HepG2 (cell line): ENCODE data around the gene SPDYE16. TPM values are rescaled to one million over a fixed set of nuclear protein-coding genes. Genes with fewer than 3 reads are reported as not detected.

Experiments used
- BHLHE40 ChIP-seq: IDR thresholded peaks from 2 replicates; pipeline ENCODE4 v1.6.1; 2011; ENCODE audit warnings: low read length, improper control_type of control experiment
- CBX2 ChIP-seq, 2 experiments: fragments of 200-600 bp in 1 of 2; sonication (generic); formaldehyde crosslinking in 1 of 2; IDR thresholded peaks; 2 replicates each; pipeline versions ENCODE4 v1.7.0 to v1.8.1; 2018 to 2022; ENCODE audit warnings: low read depth in 2 of 2, low read length in 1 of 2, mild to moderate bottlenecking in 1 of 2, missing genetic modification reagents in 1 of 2
- KDM3A ChIP-seq: IDR thresholded peaks from 2 replicates; pipeline ENCODE4 v1.6.1; 2018; ENCODE audit warnings: low read depth, missing compliant biosample characterization
- KLF11 ChIP-seq: IDR thresholded peaks from 2 replicates; pipeline ENCODE4 v1.6.1; 2016; ENCODE audit warnings: missing compliant biosample characterization
- SMAD1 ChIP-seq: sonication (generic); formaldehyde crosslinking; IDR thresholded peaks from 2 replicates; pipeline ENCODE4 v1.4.0; 2020; ENCODE audit warnings: missing genetic modification reagents, low read depth, mild to moderate bottlenecking, borderline replicate concordance
- U2AF2 ChIP-seq: fragments of 200-400 bp; formaldehyde crosslinking; IDR thresholded peaks from 2 replicates; pipeline ENCODE4 v1.6.1; 2017; ENCODE audit warnings: low read depth, mild to moderate bottlenecking, low read length
- ZNF367 ChIP-seq: sonication (generic); formaldehyde crosslinking; IDR thresholded peaks from 2 replicates; pipeline ENCODE4 v1.4.0; 2020; ENCODE audit warnings: missing genetic modification reagents, borderline replicate concordance
- ZNF672 ChIP-seq: sonication (generic); formaldehyde crosslinking; IDR thresholded peaks from 2 replicates; pipeline ENCODE4 v1.8.1; 2022; ENCODE audit warnings: missing genetic modification reagents
- polyA plus RNA-seq, 8 experiments: library from polyadenylated mRNA; depleted of rRNA in 3 of 8; stranded (reverse) in 7 of 8; unstranded in 1 of 8; fragments of >200 nt; fragmentation: Illumina TruSeq in 4 of 8; extraction: Trizol in 4 of 8; gene quantifications; 2 replicates each; pipeline versions ENCODE4 v1.2.1 to v1.2.3, GENCODE V29; 2011 to 2016; ENCODE audit warnings: low read depth in 4 of 8, missing spikeins in 1 of 8, mixed read lengths in 1 of 8; ENCODE audit not compliant: insufficient read depth in 1 of 8
- total RNA-seq, 5 experiments: library from RNA; depleted of rRNA; stranded (reverse); fragments of >200 nt; fragmentation: Illumina TruSeq; extraction: Trizol; gene quantifications; 2 replicates each; pipeline ENCODE4 v1.2.3, GENCODE V29; 2016; ENCODE audit warnings: low read depth in 1 of 5
- TF ChIP-seq, protein P1 (sequence below): sonication (generic); formaldehyde crosslinking; IDR thresholded peaks from 2 replicates; pipeline ENCODE4 v1.4.0; 2020; ENCODE audit warnings: low read depth, mild to moderate bottlenecking, missing genetic modification reagents
- TF ChIP-seq, protein P2 (sequence below): sonication (generic); formaldehyde crosslinking; IDR thresholded peaks from 2 replicates; pipeline ENCODE4 v1.4.0; 2020; ENCODE audit warnings: mild to moderate bottlenecking, missing genetic modification reagents
- TF ChIP-seq, protein P3 (sequence below): sonication (generic); formaldehyde crosslinking; IDR thresholded peaks from 2 replicates; pipeline ENCODE4 v1.4.0; 2020; ENCODE audit warnings: missing genetic modification reagents, borderline replicate concordance
- TF ChIP-seq, protein P4 (sequence below): sonication (generic); formaldehyde crosslinking; IDR thresholded peaks from 2 replicates; pipeline ENCODE4 v1.5.0; 2020; ENCODE audit warnings: missing genetic modification reagents, mild to moderate bottlenecking, borderline replicate concordance
- TF ChIP-seq, protein P5 (sequence below): sonication (generic); formaldehyde crosslinking; IDR thresholded peaks from 2 replicates; pipeline ENCODE4 v1.8.1; 2023; ENCODE audit warnings: mild to moderate bottlenecking, moderate library complexity, missing genetic modification reagents

SPDYE16 gene
- total and polyA plus RNA-seq, 2 of the 13 experiments (the other 11 are each of a cell fraction or from before 2014, with no cell fraction given): 0.11 TPM; not detected in 1

DNA sequence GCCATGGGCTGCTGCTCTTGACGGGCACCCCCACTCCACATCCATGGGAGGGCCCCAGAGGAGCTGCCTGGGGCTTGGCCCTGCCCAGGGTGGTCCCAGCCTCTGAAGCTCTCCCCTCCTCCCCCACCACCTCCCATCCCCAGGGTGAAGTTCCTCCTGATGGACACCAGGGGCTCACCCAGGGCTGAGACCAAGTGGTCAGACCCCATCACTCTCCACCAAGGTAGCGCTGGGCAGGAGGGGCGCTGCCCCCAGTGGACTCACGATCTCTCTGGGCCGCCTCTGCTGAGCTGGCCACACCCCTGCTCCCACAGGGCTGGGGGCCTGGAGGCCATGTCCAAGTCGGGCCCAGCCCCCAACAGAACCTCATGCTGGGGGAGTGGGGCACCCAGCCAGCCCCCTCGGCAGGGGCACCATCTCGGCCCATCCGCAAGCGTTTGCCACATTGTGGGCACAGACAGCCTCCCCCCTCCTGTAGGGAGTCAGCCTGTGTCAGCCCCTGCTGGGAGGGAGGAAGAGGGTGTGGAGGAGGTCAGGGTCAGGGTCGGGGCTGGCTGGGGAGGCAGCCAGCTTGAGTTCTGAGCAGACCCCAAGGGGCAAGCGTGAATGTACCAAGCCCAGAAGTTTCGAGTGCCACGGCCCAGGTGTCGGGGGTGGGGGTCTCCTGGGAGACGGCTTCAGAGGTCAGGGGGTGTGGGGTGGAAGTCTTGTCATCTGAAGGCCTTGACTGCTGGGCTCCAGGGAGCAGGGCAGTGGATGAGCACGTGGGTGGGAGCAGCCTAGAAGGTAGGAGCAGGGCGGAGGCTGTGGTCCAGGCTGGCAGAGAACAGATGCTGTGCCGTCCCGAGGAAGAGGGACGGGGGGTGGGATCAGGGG, 29.9 kb downstream of the SPDYE16 start (continued):
- TF ChIP-seq, protein P1, sequence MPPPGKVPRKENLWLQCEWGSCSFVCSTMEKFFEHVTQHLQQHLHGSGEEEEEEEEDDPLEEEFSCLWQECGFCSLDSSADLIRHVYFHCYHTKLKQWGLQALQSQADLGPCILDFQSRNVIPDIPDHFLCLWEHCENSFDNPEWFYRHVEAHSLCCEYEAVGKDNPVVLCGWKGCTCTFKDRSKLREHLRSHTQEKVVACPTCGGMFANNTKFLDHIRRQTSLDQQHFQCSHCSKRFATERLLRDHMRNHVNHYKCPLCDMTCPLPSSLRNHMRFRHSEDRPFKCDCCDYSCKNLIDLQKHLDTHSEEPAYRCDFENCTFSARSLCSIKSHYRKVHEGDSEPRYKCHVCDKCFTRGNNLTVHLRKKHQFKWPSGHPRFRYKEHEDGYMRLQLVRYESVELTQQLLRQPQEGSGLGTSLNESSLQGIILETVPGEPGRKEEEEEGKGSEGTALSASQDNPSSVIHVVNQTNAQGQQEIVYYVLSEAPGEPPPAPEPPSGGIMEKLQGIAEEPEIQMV: no peak
- TF ChIP-seq, protein P2, sequence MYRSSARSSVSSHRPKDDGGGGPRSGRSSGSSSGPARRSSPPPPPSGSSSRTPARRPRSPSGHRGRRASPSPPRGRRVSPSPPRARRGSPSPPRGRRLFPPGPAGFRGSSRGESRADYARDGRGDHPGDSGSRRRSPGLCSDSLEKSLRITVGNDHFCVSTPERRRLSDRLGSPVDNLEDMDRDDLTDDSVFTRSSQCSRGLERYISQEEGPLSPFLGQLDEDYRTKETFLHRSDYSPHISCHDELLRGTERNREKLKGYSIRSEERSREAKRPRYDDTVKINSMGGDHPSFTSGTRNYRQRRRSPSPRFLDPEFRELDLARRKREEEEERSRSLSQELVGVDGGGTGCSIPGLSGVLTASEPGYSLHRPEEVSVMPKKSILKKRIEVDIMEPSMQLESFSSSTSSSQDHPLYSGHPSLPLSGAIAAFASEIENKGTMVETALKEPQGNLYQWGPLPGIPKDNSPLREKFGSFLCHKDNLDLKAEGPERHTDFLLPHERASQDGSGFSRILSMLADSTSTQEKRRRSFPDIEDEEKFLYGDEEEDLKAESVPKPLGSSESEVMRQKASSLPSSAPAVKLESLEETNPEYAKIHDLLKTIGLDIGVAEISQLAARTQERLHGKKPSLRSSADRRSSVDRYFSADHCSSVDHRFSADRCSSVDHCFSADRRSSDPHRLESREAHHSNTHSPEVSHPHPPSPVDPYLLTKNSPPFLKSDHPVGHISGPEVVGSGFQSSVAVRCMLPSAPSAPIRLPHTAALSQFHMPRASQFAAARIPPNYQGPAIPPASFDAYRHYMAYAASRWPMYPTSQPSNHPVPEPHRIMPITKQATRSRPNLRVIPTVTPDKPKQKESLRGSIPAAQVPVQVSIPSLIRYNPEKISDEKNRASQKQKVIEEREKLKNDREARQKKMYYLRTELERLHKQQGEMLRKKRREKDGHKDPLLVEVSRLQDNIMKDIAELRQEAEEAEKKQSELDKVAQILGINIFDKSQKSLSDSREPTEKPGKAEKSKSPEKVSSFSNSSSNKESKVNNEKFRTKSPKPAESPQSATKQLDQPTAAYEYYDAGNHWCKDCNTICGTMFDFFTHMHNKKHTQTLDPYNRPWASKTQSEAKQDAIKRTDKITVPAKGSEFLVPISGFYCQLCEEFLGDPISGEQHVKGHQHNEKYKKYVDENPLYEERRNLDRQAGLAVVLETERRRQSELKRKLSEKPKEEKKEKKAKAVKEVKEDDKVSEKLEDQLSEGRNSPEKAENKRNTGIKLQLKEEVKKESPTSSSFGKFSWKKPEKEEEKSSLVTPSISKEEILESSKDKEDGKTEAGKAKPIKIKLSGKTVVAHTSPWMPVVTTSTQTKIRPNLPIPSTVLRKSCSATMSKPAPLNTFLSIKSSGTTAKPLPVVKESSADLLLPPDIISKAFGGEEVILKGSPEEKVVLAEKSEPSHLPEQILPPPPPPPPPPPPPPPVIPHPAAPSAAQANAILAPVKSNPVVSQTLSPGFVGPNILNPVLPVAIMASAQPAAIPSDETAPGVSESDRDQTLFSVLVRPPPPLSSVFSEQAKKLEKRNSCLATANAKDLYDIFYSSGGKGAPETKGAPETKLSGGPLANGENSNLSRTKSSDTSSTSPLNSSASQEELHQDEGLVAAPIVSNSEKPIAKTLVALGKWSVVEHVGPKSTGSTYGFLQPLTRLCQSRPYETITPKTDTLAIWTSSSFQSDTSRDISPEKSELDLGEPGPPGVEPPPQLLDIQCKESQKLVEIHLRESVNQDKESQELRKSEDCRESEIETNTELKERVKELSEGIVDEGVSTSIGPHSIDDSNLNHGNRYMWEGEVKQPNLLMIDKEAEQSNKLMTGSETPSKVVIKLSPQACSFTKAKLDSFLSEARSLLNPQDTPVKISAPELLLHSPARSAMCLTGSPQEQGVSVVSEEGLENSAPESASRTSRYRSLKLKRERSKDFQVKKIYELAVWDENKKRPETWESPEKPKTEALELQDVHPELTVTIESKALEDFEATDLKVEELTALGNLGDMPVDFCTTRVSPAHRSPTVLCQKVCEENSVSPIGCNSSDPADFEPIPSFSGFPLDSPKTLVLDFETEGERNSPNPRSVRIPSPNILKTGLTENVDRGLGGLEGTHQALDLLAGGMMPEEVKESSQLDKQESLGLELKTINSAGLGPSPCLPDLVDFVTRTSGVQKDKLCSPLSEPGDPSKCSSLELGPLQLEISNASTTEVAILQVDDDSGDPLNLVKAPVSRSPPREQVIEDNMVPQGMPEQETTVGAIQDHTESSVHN (CRISPR knock-in tag): no peak
- TF ChIP-seq, protein P3, sequence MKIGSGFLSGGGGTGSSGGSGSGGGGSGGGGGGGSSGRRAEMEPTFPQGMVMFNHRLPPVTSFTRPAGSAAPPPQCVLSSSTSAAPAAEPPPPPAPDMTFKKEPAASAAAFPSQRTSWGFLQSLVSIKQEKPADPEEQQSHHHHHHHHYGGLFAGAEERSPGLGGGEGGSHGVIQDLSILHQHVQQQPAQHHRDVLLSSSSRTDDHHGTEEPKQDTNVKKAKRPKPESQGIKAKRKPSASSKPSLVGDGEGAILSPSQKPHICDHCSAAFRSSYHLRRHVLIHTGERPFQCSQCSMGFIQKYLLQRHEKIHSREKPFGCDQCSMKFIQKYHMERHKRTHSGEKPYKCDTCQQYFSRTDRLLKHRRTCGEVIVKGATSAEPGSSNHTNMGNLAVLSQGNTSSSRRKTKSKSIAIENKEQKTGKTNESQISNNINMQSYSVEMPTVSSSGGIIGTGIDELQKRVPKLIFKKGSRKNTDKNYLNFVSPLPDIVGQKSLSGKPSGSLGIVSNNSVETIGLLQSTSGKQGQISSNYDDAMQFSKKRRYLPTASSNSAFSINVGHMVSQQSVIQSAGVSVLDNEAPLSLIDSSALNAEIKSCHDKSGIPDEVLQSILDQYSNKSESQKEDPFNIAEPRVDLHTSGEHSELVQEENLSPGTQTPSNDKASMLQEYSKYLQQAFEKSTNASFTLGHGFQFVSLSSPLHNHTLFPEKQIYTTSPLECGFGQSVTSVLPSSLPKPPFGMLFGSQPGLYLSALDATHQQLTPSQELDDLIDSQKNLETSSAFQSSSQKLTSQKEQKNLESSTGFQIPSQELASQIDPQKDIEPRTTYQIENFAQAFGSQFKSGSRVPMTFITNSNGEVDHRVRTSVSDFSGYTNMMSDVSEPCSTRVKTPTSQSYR (CRISPR knock-in tag): no peak; the same call in 1 of the 2 replicates
- TF ChIP-seq ZNF367 (CRISPR knock-in tag) (no peak), BHLHE40 (no peak), CBX2 (IDR thresholded peaks at IDR 0.05; ENCODE audit: low read depth, low read length) (no peak), CBX2 (CRISPR knock-in tag; IDR thresholded peaks at IDR 0.05; ENCODE audit: low read depth) (no peak), U2AF2 (no peak), KDM3A (CRISPR knock-in tag) (no peak), KLF11 (CRISPR knock-in tag) (no peak), SMAD1 (CRISPR knock-in tag) (no peak), ZNF672 (CRISPR knock-in tag) (no peak)
- TF ChIP-seq, protein P4, sequence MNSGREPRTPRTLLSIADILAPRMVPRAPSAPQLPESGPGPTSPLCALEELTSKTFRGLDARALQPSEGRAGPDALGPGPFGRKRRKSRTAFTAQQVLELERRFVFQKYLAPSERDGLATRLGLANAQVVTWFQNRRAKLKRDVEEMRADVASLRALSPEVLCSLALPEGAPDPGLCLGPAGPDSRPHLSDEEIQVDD (CRISPR knock-in tag): no peak
- TF ChIP-seq, protein P5, sequence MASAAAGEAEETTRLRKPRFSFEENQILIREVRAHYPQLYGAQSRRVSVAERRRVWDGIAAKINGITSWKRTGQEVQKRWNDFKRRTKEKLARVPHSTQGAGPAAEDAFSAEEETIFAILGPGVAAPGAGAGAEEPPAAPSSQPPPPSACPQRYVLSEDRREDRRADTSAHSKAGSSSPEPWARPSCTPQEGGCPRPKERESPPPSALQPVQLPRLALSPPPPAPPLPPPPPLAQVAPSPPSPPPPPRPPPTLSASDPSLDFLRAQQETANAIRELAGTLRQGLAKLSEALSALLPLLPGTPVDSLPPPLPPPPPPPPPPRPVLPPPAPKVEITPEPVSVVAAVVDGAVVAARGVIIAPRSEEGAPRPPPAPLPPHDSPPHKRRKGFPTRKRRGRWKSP (CRISPR knock-in tag): no peak
